A673 (cell line): ENCODE measurements around the gene RTN1.

Experiments used
- EZH2 ChIP-seq: fragments of 200-600 bp; sonication (generic); IDR thresholded peaks from 2 replicates; pipeline ENCODE4 v1.6.1; 2017; ENCODE audit warnings: borderline replicate concordance, low read depth, mild to moderate bottlenecking, mixed read lengths, antibody characterized with exemption, low read length; ENCODE audit not compliant: poor library complexity, severe bottlenecking
- TF ChIP-seq, protein P1 (sequence below): fragments of 300-800, 200-600 bp; sonication (generic); conservative IDR thresholded peaks from 2 replicates; pipeline ENCODE4 v1.5.1; 2017; ENCODE audit warnings: low read depth, mild to moderate bottlenecking, antibody characterized with exemption, low read length, moderate library complexity, mixed read lengths

GRCh38 chr14:59819446-59820088 lies 51.0 kb downstream of the RTN1 start:
- TF ChIP-seq, protein P1, sequence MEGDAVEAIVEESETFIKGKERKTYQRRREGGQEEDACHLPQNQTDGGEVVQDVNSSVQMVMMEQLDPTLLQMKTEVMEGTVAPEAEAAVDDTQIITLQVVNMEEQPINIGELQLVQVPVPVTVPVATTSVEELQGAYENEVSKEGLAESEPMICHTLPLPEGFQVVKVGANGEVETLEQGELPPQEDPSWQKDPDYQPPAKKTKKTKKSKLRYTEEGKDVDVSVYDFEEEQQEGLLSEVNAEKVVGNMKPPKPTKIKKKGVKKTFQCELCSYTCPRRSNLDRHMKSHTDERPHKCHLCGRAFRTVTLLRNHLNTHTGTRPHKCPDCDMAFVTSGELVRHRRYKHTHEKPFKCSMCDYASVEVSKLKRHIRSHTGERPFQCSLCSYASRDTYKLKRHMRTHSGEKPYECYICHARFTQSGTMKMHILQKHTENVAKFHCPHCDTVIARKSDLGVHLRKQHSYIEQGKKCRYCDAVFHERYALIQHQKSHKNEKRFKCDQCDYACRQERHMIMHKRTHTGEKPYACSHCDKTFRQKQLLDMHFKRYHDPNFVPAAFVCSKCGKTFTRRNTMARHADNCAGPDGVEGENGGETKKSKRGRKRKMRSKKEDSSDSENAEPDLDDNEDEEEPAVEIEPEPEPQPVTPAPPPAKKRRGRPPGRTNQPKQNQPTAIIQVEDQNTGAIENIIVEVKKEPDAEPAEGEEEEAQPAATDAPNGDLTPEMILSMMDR: no peak
- TF ChIP-seq EZH2: no peak
